NCI-H345 (cell line): Measurements from ENCODE around the gene AKAP6.

ENCODE experiments used
- DNase-seq: peaks from one replicate; lab custom pipeline; 2025; lab: John Stamatoyannopoulos, UW

The AKAP6 gene

DNA sequence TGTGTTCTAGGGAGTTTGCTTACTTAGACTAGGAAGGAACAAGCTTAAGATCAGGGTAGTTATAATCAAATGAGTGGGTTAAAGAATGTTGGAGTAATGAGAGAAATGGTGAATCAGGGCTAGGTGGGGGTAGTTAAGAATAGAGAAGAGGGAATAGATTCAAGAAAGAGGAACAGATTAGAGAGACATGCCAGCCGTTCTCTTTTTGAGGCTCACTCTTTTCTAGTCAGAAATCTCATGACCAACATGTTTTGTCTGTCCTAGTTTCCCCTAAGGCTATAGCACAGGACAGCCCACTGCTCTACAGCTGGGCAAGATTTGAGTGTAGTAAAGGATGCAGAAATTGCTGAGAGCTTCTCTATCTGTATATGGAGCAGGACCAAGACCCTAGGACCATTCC, 258.4 kb downstream of the AKAP6 start:
- no peak for DNase-seq

DNA sequence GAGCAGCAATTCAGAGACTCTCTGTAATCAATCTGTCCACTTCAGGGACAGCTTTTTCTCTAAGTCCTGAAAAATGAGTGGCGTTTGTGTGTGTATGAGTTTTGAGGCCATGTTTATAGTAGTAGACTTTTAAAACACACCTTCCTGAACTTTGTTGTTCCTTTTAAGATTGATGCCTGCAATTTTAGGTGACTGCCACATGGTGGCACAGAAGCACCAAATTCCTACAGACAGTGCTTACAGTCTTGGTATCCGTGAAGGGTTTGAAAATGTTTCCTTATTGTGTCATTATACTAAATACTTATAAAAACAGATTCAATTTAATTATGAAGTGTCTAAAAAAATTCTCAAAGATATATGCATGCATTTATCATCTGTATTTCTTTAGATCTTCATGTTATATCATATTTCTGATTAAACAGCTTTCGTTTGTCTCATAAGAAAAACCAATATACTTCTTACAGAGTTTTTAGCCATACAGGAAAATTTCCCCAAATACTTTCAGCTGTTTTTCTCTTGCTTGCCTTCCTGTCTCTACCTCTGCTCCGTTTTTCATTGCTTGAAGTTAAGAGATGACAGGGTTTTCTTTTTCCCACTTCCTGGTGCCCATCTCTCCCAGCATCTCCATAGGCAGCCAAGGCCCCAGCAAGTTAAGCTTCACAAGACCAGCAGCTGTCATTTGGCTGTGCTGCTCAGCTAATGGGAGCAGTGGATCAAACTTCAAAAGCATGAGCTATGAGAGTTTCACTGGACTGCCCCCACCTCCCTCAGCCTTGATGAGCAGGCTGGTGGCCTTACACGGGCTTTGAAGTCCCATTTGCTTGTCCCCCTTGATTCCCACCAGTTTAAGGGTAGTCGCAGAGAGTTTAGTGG, 259.6 kb downstream of the AKAP6 start:
- DNase-seq: no peak

DNA sequence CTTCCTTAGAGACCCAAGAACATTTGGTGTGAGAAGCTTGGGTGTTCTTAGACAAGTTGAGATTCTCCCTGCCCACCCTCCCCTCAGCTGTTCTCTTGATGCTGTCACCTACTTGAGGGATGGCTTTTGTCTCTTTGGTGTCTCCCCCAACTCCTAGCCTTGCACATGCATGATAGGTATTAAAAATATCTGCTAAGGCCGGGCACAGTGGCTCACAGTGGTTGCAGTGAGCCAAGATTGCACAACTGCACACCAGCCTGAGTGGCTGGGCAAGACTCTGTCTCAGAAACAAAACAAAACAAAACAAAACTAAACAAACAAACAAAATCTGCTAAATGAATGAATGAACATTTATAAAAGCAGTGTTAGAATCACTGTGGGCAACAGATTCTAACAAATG, 261.1 kb downstream of the AKAP6 start:
- DNase-seq: no peak

DNA sequence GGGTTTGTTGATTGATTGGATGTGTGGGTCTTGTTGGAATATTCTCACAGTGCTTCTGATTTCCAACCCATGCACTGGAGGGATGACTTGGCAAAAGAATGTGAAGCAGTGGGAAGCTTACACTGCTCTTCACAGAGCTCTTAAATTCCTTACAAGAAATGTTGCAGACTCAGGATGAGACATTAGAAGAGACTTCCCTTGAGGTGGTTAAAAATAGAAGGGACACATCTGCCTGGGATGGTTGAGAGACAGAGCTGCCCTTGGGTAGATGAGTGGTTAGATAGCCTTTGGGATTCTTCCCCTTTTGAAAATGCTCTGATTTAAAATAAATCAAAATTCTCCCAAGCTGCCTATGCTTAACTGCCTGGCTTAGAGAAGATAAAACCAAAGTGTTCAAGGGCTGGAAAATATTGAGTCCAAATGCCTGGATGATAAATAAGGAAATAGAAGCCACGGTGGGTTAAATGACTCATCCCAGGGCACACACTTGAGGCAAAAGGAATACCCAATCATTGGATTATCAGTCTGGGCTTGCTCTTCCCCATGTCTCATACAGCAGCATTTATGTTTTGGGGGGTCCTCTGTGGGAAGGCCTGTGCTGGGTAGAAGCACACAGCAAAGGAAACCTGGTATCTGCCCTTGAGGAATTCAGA, 264.3 kb downstream of the AKAP6 start:
- DNase-seq: no peak

DNA sequence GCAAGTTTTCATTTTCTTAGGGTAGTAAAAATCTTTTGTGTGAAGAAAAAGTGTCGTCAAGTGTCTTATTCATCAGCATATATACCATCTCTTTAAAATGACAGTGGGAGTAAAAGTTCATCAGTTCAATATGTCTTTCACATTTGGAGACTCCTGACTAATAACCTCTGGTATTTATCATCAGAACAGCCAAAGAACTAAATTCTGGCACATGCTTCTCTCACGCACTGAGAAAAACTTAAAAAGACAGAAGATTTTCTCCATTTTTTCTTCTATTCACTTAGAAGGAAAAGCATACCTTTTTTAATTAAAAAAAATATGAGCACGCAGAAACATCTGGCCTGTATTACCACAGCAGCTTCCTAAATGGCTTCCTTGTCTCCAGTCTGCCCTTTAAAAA, 265.7 kb downstream of the AKAP6 start:
- DNase-seq: no peak

DNA sequence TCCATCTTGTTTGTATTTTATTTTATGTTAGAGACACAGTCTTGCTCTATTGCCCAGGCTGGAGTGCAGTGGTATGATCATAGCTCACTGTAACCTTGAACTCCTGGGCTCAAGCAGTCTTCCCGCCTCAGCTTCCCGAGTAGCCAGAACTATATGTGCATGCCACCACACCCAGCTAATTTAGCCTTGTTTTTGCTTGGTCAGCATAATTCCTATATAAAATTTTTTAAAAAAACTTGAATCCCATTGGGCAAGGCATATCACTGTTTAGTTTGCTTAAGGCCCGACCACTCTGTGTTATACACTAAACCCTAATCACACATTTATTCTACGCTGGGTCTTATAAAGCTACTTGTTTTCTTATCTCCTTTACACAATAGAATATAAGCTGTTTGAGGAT, 266.4 kb downstream of the AKAP6 start:
- DNase-seq: no peak

DNA sequence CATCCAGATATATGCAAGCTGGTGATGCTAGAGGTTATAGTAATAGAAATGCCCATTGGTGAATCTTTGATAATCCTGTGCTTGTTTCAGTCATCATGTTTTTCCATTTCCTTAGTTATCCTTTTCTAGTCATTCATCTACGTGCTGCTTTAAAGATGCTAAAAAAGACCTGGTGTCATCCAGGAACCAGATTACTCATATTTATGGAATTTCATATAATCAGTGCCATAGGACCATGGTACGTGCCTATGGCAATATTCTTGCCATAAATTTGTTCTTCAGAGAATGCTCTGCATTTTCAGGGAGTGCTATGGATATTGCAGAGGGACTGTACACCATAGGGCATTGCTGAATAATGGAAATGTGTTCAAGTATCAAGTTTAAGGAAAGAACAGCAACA, 267.3 kb downstream of the AKAP6 start:
- no peak for DNase-seq

DNA sequence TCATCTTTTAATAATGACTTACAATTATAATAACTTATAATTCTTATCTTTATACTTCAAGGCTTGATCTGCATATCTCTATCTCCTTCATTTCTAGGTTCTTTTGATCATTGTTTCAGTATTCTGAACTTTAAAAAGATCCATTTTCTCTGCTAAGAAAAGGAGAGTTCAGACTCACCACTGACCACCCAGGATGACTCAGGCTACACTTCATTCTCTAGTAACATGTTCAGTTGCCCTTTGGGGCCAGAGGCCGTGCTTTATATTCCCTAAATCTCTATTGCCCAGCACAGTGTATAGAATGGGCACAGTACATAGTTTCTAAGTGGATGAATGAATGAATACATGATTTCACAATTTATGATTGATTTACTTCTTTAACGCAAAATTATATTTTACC, 268.7 kb downstream of the AKAP6 start:
- DNase-seq: no peak

DNA sequence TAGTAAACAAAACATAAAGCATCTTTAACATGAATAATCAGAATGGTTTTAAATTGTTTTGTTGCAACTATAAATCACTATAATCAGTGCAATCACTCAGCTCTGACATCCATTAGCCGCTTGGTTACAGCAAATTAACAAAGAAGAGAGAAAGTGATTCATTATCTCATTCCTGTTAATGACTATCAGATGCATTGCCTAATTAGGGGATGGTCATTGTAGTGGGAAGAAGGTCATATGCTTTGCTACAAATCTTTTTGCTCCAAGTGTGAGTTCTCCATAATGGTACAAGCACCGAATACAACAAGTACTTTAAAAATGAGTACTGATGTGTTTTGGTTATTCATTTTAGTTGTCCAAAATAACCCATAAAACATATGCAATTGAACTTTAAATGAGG, 272.0 kb downstream of the AKAP6 start:
- no peak for DNase-seq

DNA sequence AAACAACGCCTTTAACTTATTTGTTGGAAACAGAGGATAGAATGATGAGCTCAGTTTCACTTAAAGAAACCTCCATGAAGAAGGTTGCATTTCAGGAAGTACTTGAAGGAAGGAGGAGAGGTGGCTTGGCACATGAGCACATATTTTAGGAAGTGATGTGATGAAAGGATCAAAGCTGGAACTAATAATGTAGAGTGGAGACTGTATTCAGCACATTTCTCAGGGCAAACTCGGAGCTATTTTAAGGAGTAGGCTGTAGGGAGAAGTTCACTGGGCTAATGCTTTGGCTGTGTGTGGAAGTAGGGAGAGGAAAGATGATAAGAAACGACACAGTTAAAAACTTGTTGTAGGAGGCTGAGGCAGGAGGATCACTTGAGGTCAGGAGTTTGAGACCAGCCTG, 272.8 kb downstream of the AKAP6 start:
- no peak for DNase-seq

DNA sequence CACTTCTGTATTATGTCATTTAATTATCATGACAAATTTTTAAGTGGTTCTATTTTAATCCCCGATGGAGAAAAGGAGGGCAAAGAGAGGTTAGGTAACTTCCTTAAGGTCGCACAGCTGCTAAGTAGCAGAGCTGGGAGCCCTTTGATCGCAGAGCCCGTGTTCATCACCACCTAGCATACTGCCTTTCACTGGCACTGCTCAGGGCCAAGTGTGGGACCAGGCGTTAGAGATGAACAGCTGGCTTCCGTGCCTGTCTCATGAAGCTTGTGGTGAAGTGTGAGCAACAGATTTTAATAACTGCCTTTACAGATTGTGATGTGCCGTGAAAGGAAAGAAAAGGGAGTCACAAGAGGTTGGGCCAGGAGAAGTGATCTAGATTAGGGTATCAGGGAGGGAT, 273.6 kb downstream of the AKAP6 start:
- no peak for DNase-seq

DNA sequence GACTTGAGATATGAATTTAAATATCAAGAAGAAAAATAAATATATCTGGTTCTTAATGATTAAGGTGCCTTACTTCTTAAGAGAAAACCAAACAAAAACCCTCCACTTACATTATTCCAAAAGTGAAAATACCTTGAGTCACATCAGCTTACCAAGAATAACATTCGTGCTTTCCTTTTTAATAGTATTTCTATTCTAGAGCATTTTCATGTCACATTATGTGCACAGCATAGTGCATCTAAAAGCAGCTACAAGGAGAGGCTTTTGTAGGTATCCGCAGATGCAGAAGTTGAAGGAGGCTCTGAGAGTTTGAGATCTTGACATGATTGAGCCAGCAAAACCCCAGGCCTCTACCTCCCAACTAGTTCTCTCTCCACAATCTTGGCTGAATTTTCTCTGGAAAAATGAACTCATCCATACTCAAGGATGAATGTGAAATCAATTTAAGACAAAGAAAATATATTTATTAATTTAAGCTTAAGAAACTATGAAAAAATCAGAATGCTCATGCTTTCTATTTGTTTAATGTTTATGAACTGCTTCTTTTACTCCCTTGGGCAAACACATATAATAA, 275.0 kb downstream of the AKAP6 start:
- DNase-seq: no peak

DNA sequence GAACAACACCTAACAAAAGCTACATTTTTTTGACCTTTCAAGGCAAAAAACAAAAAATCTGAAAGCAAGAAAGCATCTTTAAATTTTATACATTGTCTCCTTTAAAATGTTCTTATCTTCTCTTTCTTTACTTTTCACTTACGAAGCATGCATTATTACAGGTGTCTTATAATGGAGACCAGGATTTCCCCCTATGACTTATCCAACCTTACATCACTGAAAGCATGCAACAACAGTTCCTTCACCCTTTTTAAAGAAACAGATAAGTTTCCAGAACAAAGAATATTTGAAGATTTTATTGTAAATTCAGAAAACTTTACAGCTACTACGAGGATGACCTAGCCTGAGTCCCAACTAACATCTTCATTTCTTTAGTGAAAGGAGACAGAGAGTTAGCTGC, 277.2 kb downstream of the AKAP6 start:
- DNase-seq: no peak

DNA sequence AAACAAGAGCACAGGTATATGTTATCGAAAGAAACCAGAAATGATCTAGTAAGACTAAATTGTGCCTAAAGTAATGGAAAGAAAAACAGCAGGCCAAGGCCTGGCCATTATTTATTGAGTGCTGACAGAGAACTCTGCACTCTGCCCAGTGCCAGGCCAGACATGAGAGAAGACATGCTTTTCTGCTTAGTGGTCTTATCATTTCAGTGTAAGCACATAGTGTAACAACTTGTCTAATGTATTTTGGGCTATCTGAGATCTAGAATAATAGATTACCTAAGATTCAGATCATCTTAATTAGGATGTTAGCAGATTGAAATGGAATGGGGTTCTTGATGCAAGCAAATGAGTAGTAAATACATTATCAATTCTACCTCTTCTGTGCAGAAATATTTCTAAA, 278.3 kb downstream of the AKAP6 start:
- no peak for DNase-seq

DNA sequence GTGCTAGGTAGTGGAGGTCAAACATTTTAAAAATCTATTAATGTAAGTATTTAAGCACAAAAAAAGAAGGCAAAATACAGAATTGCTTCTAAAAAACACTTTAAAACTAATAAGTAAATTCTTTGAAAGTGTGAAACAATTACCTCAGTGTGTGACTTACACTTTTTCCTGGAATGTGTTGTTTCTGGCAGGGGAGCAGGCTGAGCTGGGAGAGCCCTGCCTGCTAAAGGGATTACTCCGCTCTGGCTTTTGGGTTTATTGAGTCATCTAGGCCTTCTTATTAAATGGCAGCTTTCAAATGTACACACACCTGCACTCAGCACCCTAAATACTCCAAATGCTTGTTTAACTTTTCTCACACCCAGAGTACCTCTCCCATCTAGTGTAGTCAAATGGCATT, 279.8 kb downstream of the AKAP6 start:
- DNase-seq: no peak

DNA sequence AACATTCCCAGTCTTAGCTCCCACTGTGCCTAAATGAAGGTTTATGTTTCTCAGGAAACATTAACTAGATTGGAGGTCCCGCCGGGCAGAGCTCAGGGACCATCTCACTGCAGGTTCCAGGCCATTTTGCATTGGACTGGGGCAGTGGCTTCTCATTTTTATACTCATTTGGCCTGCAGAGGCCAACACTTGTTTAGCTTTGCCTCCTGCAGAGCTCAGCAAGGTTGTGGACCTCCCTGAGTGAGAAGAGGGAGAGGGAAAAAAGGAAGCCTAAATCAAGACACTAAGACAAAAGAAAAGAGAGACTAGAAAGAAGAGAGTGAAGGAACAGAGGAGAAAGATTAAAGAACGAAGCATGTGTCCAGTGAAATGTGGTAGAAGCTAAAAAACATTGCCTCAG, 280.3 kb downstream of the AKAP6 start:
- DNase-seq: no peak

DNA sequence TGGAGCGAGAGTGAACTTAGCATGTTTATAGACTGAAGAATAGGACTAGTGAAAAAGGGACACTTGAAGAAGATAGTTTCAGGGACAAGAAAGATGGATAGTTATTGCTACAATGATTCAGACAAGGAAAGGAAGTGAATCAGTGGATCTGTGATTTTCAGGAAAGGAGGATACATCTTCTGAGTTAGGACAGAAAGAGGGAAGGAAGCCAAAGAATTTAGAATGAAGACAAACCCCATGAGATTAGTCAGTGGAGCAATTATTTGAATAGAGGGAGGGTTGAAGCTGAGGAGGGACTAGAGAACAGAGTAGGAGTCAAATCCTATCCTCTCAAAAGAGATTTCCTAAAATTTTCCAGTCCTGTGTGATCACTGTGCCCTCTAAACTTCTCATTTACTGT, 282.7 kb downstream of the AKAP6 start:
- DNase-seq: no peak

DNA sequence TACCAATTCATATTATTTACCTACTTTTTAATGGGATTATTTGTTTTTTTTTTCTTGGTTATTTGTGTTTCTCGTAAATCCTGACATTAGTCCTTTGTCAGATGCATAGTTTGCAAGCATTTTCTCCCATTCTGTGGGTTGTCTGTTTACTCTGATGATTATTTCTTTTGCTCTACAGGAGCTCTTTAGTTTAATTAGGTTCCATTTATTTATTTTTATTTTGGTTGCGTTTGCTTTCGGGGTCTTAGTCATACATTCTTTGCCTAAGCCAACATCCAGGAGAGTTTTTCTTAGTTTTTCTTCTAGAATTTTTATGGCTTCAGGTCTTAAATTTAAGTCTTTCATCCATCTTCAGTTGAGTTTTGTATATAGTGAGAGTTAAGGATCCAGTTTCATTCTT, 289.9 kb downstream of the AKAP6 start:
- no peak for DNase-seq

DNA sequence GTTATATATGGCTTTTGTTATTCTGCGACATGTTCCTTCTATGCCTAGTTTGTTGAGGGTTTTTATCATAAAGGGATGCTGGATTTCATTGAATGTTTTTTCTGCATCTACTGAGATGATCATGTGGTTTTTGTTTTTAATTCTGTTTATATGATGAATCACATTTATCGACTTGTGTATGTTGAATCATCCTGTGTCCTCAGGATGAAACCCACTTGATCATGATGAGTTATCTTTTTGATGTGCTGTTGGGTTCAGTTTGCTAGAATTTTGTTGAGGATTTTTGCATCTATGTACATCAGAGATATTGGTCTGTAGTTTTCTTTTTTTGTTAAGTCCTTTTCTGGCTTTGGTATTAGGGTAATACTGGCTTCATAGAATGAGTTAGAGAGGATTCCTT, 291.2 kb downstream of the AKAP6 start:
- no peak for DNase-seq

DNA sequence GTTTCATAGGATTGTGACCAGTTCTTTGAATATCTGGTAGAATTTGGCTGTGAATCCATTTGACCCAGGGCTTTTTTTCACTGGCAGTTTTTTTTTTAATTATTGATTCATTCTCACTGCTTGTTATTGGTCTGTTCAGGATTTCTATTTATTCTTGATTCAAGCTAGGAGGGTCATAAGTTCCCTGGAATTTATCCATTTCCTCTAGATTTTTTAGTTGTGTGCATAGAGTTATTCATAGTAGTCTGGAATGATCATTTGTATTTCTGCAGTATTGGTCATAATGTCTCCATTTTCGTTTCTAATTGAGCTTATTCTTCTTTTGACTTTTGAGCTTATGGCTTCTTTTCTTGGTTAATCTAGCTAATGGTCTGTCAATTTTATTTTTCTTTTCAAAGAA, 291.6 kb downstream of the AKAP6 start:
- no peak for DNase-seq

DNA sequence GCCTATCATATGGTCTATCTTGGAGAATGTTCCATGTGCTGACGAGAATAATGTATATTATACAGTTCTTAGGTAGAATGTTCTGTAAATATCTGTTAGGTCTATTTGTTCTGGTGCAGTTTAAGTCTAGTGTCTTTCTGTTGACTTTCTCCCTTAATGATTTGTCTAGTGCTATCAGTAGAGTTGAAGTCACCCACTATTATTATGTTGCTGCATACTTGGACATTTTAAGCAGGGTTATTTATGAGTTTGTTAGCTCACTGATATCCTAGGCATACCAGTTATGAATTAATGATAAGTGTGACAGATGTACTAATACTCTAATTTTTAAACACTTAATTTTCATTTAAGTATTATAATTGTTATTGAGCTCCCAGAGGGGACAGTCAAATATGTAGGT, 292.5 kb downstream of the AKAP6 start:
- no peak for DNase-seq

DNA sequence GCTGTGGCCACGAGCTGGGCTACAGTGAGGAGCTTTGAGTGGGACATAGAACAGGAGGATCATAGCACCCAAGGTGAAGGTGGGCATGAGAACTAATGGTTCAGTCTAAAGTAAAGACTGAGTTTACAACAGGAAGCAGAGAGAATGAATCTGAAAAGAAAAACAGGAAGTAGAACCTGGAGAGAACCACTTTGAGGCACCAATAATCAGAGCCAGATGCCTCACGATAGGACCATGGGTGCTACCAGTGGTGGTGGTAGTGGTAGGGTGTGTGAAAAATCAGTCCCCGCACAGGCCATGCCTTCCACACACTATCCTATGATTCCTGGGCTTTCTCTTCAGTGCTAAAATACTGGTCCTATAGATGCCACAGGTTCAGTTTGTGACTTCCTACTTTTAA, 293.6 kb downstream of the AKAP6 start:
- no peak for DNase-seq

DNA sequence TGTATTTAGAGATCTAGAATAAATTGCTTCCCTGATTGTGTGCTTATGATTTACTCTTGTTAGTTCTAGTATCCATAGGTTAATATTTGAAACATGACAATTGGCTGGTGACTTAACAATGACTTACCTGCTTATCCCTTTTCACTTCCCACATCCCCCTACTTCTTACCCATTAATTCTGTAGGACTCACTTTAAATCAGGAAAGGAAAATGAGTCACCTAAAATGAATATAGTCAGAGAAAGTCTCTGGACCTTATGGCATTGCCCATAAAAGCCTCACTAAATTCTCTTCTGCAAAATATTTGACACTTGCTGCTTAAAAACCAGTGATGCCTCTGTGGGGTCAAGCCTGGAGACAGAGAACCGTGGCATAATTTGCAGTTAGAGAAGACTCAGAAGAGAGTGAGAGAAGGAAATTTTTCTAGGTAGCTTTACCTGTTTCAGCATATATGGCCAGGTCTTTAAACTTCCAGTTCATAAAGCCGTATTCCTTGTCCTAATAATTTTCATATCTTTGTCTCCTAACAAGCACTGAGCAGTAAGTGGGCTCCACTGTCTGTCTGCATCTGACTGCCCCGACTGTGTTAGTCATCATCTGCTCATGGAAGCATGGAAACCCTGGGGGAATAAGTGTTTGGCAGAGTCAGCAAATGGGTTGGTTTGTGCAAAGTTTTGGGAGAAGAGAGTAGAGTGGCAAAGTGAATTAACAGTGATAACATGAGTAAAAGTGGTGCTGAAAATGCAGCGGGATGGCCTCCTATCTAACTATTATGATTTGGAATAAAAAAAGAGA, 294.4 kb downstream of the AKAP6 start:
- no peak for DNase-seq
